Stimulated activated CD8-positive, alpha-beta memory T cell treated with anti-CD3 and anti-CD28 coated beads, Interleukin-4, amount 100 ng/mL, for 24 hours (primary cell): ENCODE data around the gene LY9.
"Not testable (repeated sequence)": the region's sequence is repeated elsewhere in the genome, so short reads cannot be mapped to it uniquely, and the experiment has no call there.

Experiments used
- DNase-seq: peaks from one replicate; pipeline ENCODE4 v3.0.0-alpha.2; 2020; ENCODE audit warnings: low read depth

Gene LY9

DNA sequence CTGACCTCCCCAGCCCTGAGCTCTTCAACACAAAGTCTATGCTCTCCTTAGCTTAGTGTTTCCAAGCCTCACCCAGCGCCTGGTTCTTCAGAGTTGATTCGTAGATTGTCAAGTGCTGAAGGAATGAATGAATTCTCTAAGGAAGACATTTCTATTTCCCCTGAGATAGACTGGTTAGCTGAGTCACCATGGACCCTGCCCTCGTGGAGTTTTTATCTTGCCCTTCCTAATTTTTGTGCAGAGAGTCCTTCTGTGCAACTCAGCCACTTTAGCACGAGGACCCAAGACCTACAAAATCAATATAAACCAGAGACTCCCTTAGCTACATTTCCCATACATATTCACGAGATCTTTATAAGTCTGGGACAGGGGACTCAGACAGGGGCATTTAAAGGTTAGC lies 69.4 kb downstream of the LY9 start:
- no peak for DNase-seq

DNA sequence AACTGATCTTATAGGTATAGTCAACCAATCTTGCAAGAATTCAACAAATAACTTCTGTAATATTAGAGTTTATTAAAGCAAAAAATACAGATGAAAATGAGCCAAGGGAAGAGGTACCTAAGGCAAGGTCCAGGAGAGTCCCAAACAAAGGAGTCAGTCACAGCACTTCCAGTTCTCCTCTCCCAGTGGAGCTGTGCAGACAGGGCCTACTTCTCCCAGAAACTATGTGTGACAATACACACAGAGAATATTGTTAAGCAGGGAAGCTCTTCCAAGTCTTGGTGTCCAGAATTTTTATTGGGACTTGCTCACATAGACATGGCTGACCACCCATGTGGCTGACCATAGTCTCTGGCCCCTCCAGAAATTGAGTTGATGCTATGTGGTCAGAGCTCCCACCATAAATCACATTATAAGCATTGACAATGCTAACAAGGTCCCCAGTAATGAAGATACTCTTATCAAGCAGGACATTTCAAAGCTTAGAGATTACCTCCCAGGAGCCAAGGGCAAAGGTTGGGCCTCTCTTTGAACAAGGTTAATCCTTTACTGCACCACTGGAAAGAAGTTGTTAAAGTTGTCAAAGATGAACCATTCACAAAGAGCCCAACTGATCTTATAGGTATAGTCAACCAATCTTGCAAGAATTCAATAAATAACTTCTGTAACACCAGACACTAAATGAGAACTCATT lies 70.2 kb downstream of the LY9 start:
- no peak for DNase-seq

DNA sequence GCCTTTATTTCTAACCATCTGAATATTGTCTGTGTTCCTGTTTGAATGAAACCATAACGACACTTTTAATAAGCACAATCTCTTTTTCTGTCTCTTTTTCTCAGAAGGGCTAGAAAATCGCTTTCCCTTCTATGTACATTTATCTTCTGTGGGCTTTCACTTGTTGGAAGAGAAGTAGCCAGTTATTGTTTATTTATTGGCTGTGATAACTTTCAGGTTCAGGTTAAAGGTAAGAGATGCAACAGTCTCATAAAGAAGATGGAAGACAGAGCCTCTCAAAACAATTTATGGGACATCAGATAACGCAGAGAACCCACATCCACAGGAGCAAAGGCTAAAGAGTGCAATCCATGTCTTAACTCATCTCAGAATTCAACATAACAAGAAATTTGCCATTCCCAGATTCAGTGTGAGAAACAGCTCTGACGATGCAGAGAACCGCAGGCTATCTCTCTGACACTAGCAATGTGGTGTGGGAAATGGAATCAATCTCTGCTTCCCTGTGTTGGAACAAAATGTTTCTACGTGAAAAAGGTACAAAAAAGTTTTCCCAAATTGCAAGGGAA lies 70.8 kb downstream of the LY9 start:
- no peak for DNase-seq

GRCh38 chr1:160867651-160868050 lies 71.7 kb downstream of the LY9 start:
- not testable (repeated sequence) for DNase-seq

- no peak for DNase-seq
Measured at GRCh38 chr1:160868141-160868540, 72.2 kb downstream of the LY9 start.

DNA sequence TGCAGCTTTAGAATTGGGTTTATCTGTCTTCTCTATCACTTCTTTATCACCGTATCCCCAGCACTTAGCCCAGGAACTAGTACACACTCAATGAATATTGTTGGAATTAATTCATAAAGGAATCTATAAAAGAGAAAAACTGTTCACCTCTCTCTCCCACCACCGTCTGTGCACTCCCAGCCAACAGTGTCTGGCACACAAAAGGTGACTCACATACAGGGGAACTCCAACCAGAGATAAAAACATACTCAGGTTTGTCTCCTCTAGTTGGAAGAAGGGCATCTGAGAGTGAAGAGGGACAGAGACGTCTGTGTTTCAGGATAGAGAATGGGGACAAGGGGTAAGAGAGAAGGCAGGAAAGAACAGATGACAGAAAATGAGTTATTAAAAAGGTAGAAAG lies 79.0 kb downstream of the LY9 start:
- no peak for DNase-seq

GRCh38 chr1:160875591-160875990 lies 79.6 kb downstream of the LY9 start:
- not testable (repeated sequence) for DNase-seq

- DNase-seq, result no peak
Measured at GRCh38 chr1:160876311-160876710, 80.3 kb downstream of the LY9 start.

DNA sequence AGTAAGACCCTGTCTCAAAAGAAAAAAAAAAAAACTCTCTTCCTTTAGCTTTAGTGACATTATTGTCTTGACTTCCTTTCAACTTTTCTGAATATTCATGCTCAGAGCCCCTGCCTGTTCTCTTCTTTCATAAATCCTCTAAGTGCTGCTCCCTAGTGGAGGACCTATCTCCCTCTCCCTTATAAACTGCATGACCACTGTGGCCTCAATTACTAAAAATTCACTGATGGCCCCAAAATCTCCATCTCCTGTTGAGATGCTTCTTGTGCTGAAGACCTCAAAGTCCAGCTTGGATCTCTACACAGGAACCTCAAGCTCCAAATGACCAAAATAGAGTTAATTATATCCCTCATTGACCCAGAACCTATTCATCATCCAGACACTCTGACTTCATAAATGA lies 81.2 kb downstream of the LY9 start:
- no peak for DNase-seq
